Endothelial cell of umbilical vein (primary cell): ENCODE results near the gene CRAT. TPM values are rescaled to one million over a fixed set of nuclear protein-coding genes. Genes with fewer than 3 reads are reported as not detected.
"Not testable (repeated sequence)": the region's sequence is repeated elsewhere in the genome, so short reads cannot be mapped to it uniquely, and the experiment has no call there.

Source experiments
- BruUV-seq: library from RNA; stranded (reverse); fragments of 400-500 nt; replicated peaks from 2 replicates; lab custom pipeline; 2021; lab: Mats Ljungman, UMichigan
- CTCF ChIA-PET: fragments of 300-600, 350-600 bp; sonication (Branson Sonifier 250); formaldehyde crosslinking; loops from one replicate; lab custom pipeline; 2021; ENCODE audit warnings: antibody characterized with exemption, inconsistent platforms; lab: Charles Lee
- POLR2A ChIA-PET: fragments of 300-600, 350-600 bp; sonication (Branson Sonifier 250); formaldehyde crosslinking; loops from one replicate; lab custom pipeline; 2021; ENCODE audit warnings: antibody characterized with exemption, inconsistent platforms; lab: Charles Lee
- DNase-seq: peaks from one replicate; pipeline ENCODE4 v3.0.0-alpha.2; 2011; ENCODE audit warnings: low read depth, low spot score
- FAIRE-seq: peaks from 2 replicates; lab custom pipeline; 2011; peaks lifted over from hg19 to GRCh38; lab: Jason Lieb, UNC
- H2AFZ ChIP-seq: 2 replicates; pipeline ENCODE4 v1.6.0; 2012; ENCODE audit warnings: low read depth, low read length, control low read depth, inconsistent platforms
- H3K27ac ChIP-seq: 2 replicates; pipeline ENCODE4 v1.5.1; 2011; ENCODE audit warnings: low read depth, mild to moderate bottlenecking, control low read depth, low read length, moderate library complexity; ENCODE audit not compliant: insufficient read depth
- H3K27me3 ChIP-seq, 2 experiments: 2 replicates each; pipeline versions ENCODE4 v1.6.0 to v1.6.1; 2011; ENCODE audit warnings: low read length in 2 of 2, mixed read lengths in 1 of 2; ENCODE audit not compliant: control insufficient read depth in 2 of 2, insufficient read depth in 2 of 2
- H3K36me3 ChIP-seq, 2 experiments: 2 replicates in 1 of 2; 3 replicates in 1 of 2; pipeline ENCODE4 v1.5.1; 2011; ENCODE audit warnings: low read length in 2 of 2, mild to moderate bottlenecking in 1 of 2, moderate library complexity in 1 of 2; ENCODE audit not compliant: control insufficient read depth in 2 of 2, insufficient read depth in 2 of 2; ENCODE audit errors: extremely low read depth in 1 of 2
- H3K4me1 ChIP-seq: 3 replicates; pipeline ENCODE4 v1.5.1; 2011; ENCODE audit warnings: mild to moderate bottlenecking, low read length; ENCODE audit not compliant: control insufficient read depth, insufficient read depth; ENCODE audit errors: extremely low read depth
- H3K4me2 ChIP-seq: 2 replicates; pipeline ENCODE4 v1.6.1; 2011; ENCODE audit warnings: low read length, control low read depth, mixed read lengths; ENCODE audit not compliant: insufficient read depth
- H3K4me3 ChIP-seq, 3 experiments: fragments of 200-600 bp in 1 of 3; sonication (generic), shearing (Covaris generic) in 1 of 3; replicated peaks in 1 of 3; 2 replicates each; pipeline ENCODE4 v1.5.1; 2011 to 2016; ENCODE audit warnings: control low read depth in 3 of 3, low read length in 3 of 3, mild to moderate bottlenecking in 2 of 3, inconsistent platforms in 1 of 3, low read depth in 1 of 3, moderate library complexity in 1 of 3; ENCODE audit not compliant: insufficient read depth in 1 of 3
- H3K79me2 ChIP-seq: 2 replicates; pipeline ENCODE4 v1.6.0; 2012; ENCODE audit warnings: low read length, inconsistent platforms; ENCODE audit not compliant: control insufficient read depth, insufficient read depth
- H3K9ac ChIP-seq: replicated peaks from 2 replicates; pipeline ENCODE3; 2011; ENCODE audit warnings: low read length, control low read depth; ENCODE audit not compliant: insufficient read depth; ENCODE audit errors: extremely low read depth
- H3K9me1 ChIP-seq: replicated peaks from 3 replicates; pipeline ENCODE4 v1.6.0; 2011; ENCODE audit warnings: mild to moderate bottlenecking, low read length; ENCODE audit not compliant: control insufficient read depth, insufficient read depth; ENCODE audit errors: extremely low read depth
- H3K9me3 ChIP-seq: replicated peaks from 2 replicates; pipeline ENCODE4 v1.5.1; 2012; ENCODE audit warnings: low read length, inconsistent platforms; ENCODE audit not compliant: control insufficient read depth, insufficient read depth
- H4K20me1 ChIP-seq: replicated peaks from 2 replicates; pipeline ENCODE3; 2011; ENCODE audit warnings: mild to moderate bottlenecking, low read length; ENCODE audit not compliant: control insufficient read depth, insufficient read depth; ENCODE audit errors: extremely low read depth
- FOS ChIP-seq: IDR thresholded peaks from 2 replicates; pipeline ENCODE4 v1.6.1; 2011; ENCODE audit warnings: mild to moderate bottlenecking, low read length, moderate library complexity, borderline replicate concordance; ENCODE audit not compliant: insufficient read depth
- GATA2 ChIP-seq: IDR thresholded peaks from 2 replicates; pipeline ENCODE4 v1.7.0; 2011; ENCODE audit warnings: low read depth, mild to moderate bottlenecking, moderate library complexity, mixed read lengths, low read length; ENCODE audit not compliant: insufficient read length, insufficient read depth
- JUN ChIP-seq: IDR thresholded peaks from 2 replicates; pipeline ENCODE4 v1.6.1; 2011; ENCODE audit warnings: borderline replicate concordance, low read depth; ENCODE audit not compliant: insufficient read length, insufficient read depth
- dilution Hi-C: fragments of 300-500 bp; cut with MboI; formaldehyde crosslinking; loops from one replicate; pipeline ENCODE4 v1.15.0; 2019; ENCODE audit warnings: low sequenced_read_pairs; ENCODE audit not compliant: extremely low pct_ligation_motif_present
- intact Hi-C: fragments of 100-400 bp; cut with micrococcal nuclease; formaldehyde crosslinking; loops from one replicate; pipeline ENCODE4 v1.10.0; 2022
- polyA plus RNA-seq, 4 experiments: library from polyadenylated mRNA; depleted of rRNA in 3 of 4; stranded (reverse) in 3 of 4; unstranded in 1 of 4; fragments of >200 nt; gene quantifications; 2 replicates each; pipeline versions ENCODE4 v1.2.1 to v1.2.3, GENCODE V29; 2011 to 2012; ENCODE audit warnings: missing spikeins in 1 of 4
- total RNA-seq: library from RNA; stranded (reverse); gene quantifications from 2 replicates; pipeline ENCODE4 v1.2.3, GENCODE V29; 2021
- TF ChIP-seq, protein P1 (sequence below): IDR thresholded peaks from 2 replicates; pipeline ENCODE4 v1.6.1; 2011; ENCODE audit not compliant: insufficient read depth, insufficient read length

The CRAT gene
- total and polyA plus RNA-seq, 2 donors (not counting 3 experiments of a cell fraction or from before 2014, with no cell fraction given) = 34.2 to 55.3 TPM

DNA sequence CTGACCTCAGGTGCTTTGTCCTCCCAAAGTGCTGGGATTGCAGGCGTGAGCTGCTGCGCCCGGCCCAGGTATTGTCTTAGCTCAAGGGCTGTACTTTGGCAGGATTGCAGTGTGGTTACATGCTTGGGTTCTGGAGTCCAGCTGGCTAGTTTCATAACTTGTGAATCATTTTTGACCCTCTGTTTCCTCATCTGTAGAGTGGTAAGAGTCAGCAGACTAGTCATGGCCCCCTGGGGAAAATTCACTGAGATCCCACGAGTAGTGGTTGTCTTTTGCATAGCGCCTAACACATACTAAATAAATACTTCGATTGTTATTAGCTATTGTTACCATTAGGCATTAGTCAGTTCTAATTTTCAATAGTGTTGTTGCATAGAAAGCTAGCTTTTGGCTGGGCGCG lies 14.9 kb upstream of the CRAT start:
- H3K4me1 ChIP-seq = peaks cover 16% of the 10 kb centered on the region
- no peaks in the 10 kb centered on the region for H3K9me1 ChIP-seq
- H3K9ac ChIP-seq = no peak overlapping the region
- TF ChIP-seq GATA2 (no peak), FOS (no peak)
- TF ChIP-seq, protein P1, sequence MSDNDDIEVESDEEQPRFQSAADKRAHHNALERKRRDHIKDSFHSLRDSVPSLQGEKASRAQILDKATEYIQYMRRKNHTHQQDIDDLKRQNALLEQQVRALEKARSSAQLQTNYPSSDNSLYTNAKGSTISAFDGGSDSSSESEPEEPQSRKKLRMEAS = no peak
- peaks cover 2 to 35% of the 10 kb centered on the region in 2 experiments for H3K36me3 ChIP-seq
- DNase-seq = no peak
- no peak overlapping the region for H3K27ac ChIP-seq
- dilution Hi-C loops (no loop called here), intact Hi-C loops (no loop called here)
- FAIRE-seq = no peak
- H3K27me3 ChIP-seq = no peaks in the 10 kb centered on the region
- no peaks in the 10 kb centered on the region for H3K9me3 ChIP-seq
- POLR2A ChIA-PET = no interaction called here
- H3K4me3 ChIP-seq = no peak overlapping the region
- CTCF ChIA-PET = interaction anchor here (0.9 to 12.6 kb wide), 3 partner anchors 11 to 498 kb away, joined by 3 to 232 read pairs (median 3); partner anchors contain the start of genes C9orf50 and NTMT1
- peaks cover 6% of the 10 kb centered on the region for H3K79me2 ChIP-seq
- H4K20me1 ChIP-seq = no peaks in the 10 kb centered on the region
- H2AFZ ChIP-seq = no peak overlapping the region
- no peak overlapping the region for H3K4me2 ChIP-seq
- no TSS peak for BruUV-seq

DNA sequence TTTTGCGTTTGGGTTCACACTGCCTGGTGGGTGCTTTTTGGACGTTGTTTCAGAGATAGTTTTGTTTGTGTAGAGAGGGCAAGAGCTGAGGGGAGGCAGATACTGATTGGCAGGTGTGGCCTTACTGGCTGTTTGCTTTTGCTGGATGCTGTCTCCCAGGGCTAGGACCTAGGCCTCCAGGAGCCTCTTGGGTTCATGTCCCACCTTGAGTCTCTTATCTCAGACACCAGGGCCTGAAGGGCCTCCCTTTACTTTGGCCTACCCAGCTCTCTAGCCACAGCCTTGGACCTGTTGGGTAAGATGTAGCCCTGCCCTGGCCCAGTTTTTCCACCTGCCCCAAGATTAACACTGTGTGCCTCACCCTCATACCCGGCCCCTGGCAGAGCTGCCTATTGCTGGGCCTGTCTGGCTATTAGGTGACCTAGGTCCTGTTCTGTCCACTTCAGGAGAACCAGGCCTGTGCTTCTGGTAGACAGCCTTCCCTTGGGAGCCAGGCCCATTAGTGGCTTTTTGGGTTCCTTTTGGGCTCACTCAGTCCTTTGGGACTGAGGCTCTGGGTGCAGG lies 14.0 kb upstream of the CRAT start:
- H2AFZ ChIP-seq = no peak overlapping the region
- no peaks in the 10 kb centered on the region for H3K27me3 ChIP-seq
- no peak overlapping the region for H3K4me2 ChIP-seq
- no peak overlapping the region for H3K4me3 ChIP-seq
- no peaks in the 10 kb centered on the region for H3K9me1 ChIP-seq
- TF ChIP-seq JUN (no peak), FOS (no peak)
- peaks cover 2 to 31% of the 10 kb centered on the region in 2 experiments for H3K36me3 ChIP-seq
- no TSS peak for BruUV-seq
- intact Hi-C loops = no loop called here
- peaks cover 16% of the 10 kb centered on the region for H3K4me1 ChIP-seq
- DNase-seq = no peak
- ChIA-PET POLR2A (no interaction called here), CTCF (interaction anchor here (12.6 kb wide), 1 partner anchor 498 kb away, joined by 232 read pairs; the partner anchor contains the start of genes C9orf50 and NTMT1)
- no peaks in the 10 kb centered on the region for H4K20me1 ChIP-seq
- no peak for FAIRE-seq
- dilution Hi-C loops = no loop called here
- peaks cover 6% of the 10 kb centered on the region for H3K79me2 ChIP-seq
- no peaks in the 10 kb centered on the region for H3K9me3 ChIP-seq
- H3K27ac ChIP-seq = no peak overlapping the region
- H3K9ac ChIP-seq = no peak overlapping the region

DNA sequence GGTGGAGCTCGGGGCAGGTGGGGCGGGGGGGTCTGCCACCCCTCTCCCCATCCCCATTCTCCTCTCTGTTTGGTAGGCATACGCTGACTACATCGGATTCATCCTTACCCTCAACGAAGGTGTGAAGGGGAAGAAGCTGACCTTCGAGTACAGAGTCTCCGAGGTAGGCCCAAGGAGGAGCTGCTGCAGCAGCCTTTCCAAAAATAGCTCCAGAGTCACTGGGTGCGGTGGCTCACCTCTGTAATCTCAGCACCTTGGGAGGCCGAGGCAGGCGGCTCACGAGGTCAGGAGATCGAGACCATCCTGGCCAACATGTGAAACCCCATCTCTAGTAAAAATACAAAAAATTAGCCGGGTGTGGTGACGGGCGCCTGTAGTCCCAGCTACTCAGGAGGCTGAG lies 12.4 kb upstream of the CRAT start:
- FAIRE-seq, dilution Hi-C loops, H3K4me2 ChIP-seq: not testable (repeated sequence)

More for the DNA sequence above, 12.4 kb upstream of the CRAT start:
- H3K79me2 ChIP-seq, H3K9me1 ChIP-seq, POLR2A ChIA-PET, H3K4me3 ChIP-seq, intact Hi-C loops, H3K27me3 ChIP-seq, H3K9ac ChIP-seq, H4K20me1 ChIP-seq, H3K27ac ChIP-seq, BruUV-seq, DNase-seq, H3K9me3 ChIP-seq, H2AFZ ChIP-seq: not testable (repeated sequence)
- peaks cover 2 to 26% of the 10 kb centered on the region in 2 experiments for H3K36me3 ChIP-seq
- CTCF ChIA-PET = interaction anchor here (2.2 to 3.3 kb wide), 2 partner anchors 9 to 16 kb away, joined by 6 to 10 read pairs; no protein-coding TSS in a partner anchor
- peaks cover 16% of the 10 kb centered on the region for H3K4me1 ChIP-seq
